Measurements from ENCODE around the gene NOC2L. TPM values are rescaled to one million over a fixed set of nuclear protein-coding genes. Genes with fewer than 3 reads are reported as not detected.

Gene NOC2L
- total RNA-seq, 1 experiment from 2014 or later = 130 TPM

GRCh38 chr1:940107-941014, 18.7 kb downstream of the NOC2L start:
- H3K23ac ChIP-seq (ENCODE audit: insufficient read length, low read depth, low read length) = no peak overlapping the region
- H3K4me2 ChIP-seq (ENCODE audit: insufficient read depth, insufficient read length, low read length) = peak overlapping the region; percentile 36
- no peak overlapping the region for H2BK120ac ChIP-seq (ENCODE audit: low read depth, low read length, poor library complexity, severe bottlenecking)
- no peak overlapping the region for H2AFZ ChIP-seq (ENCODE audit: low read length)
- H3T11ph ChIP-seq (ENCODE audit: low read length) = no peak overlapping the region
- Mint-ChIP-seq H3K4me3 (peak overlapping the region; percentile 40 to 69), H3K4me1 (peaks cover 5 to 43% of the 10 kb centered on the region in 2 experiments), H3K36me3 (ENCODE audit: insufficient read depth in 1 of 3, low read depth in 3 of 3) (peaks cover under 1 to 13% (median 5%) of the 10 kb centered on the region in 3 experiments), H3K9me3 (no peaks in the 10 kb centered on the region), H3K27me3 (ENCODE audit: low read depth) (peaks cover 68% of the 10 kb centered on the region), H3K27ac (no peak overlapping the region)
- H2BK15ac ChIP-seq (ENCODE audit: low read depth, low read length) = no peak overlapping the region
- no CpG with 5 or more reads among the region's 86 CpGs for WGBS (ENCODE audit: extremely low coverage, insufficient read length, low lambda C conversion rate)
- H3K27ac ChIP-seq (ENCODE audit: insufficient read length, low read depth, low read length) = no peak overlapping the region
- H3K9me3 ChIP-seq (ENCODE audit: control insufficient read depth, low read depth, low read length) = no peaks in the 10 kb centered on the region
- no peak overlapping the region for H2BK5ac ChIP-seq (ENCODE audit: insufficient read length, low read length)
- H2BK20ac ChIP-seq (ENCODE audit: low read depth, low read length, poor library complexity, severe bottlenecking) = no peak overlapping the region
- H3K4me1 ChIP-seq (ENCODE audit: insufficient read depth, low read length) = no peaks in the 10 kb centered on the region
- DNase-seq = no peak
- TF ChIP-seq, protein P1, sequence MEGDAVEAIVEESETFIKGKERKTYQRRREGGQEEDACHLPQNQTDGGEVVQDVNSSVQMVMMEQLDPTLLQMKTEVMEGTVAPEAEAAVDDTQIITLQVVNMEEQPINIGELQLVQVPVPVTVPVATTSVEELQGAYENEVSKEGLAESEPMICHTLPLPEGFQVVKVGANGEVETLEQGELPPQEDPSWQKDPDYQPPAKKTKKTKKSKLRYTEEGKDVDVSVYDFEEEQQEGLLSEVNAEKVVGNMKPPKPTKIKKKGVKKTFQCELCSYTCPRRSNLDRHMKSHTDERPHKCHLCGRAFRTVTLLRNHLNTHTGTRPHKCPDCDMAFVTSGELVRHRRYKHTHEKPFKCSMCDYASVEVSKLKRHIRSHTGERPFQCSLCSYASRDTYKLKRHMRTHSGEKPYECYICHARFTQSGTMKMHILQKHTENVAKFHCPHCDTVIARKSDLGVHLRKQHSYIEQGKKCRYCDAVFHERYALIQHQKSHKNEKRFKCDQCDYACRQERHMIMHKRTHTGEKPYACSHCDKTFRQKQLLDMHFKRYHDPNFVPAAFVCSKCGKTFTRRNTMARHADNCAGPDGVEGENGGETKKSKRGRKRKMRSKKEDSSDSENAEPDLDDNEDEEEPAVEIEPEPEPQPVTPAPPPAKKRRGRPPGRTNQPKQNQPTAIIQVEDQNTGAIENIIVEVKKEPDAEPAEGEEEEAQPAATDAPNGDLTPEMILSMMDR (conservative IDR thresholded peaks at IDR 0.05) = no peak
- H3K4ac ChIP-seq (ENCODE audit: low read depth, low read length) = no peak overlapping the region
- no peak overlapping the region for H3K14ac ChIP-seq (ENCODE audit: insufficient read depth, low read length)
- no peak overlapping the region for H2AK5ac ChIP-seq (ENCODE audit: insufficient read length, low read length)
- H3K27me3 ChIP-seq (ENCODE audit: insufficient read depth, low read length) = peaks cover 45% of the 10 kb centered on the region
- no peak overlapping the region for H3K56ac ChIP-seq (ENCODE audit: insufficient read length, low read depth, low read length)
- H4K20me1 ChIP-seq (ENCODE audit: control insufficient read depth, insufficient read depth, insufficient read length) = no peaks in the 10 kb centered on the region
- no peaks in the 10 kb centered on the region for H3K79me1 ChIP-seq (ENCODE audit: insufficient read depth, low read depth, low read length, poor library complexity, severe bottlenecking)
- H3K9ac ChIP-seq (ENCODE audit: extremely low read depth, insufficient read length, low read length) = no peak overlapping the region
- H3K18ac ChIP-seq (ENCODE audit: insufficient read length, low read depth, low read length) = no peak overlapping the region
- peaks cover 6% of the 10 kb centered on the region for H3K23me2 ChIP-seq (ENCODE audit: insufficient read length, low read depth, low read length, poor library complexity, severe bottlenecking)
- no peaks in the 10 kb centered on the region for H3K79me2 ChIP-seq (ENCODE audit: insufficient read depth, low read length)
- H4K91ac ChIP-seq (ENCODE audit: insufficient read length, low read depth, low read length) = no peak overlapping the region
- H2BK12ac ChIP-seq (ENCODE audit: insufficient read length, low read depth, low read length) = no peak overlapping the region
- H4K8ac ChIP-seq (replicated peaks; ENCODE audit: insufficient read length, low read depth, low read length) = no peak overlapping the region
- H4K5ac ChIP-seq (ENCODE audit: insufficient read length, low read depth, low read length) = no peak overlapping the region

Data from H9 (cell line).